MM.1S (cell line): ENCODE measurements around the gene TANGO2.

Experiments used
- EZH2 ChIP-seq: fragments of 300-600 bp; sonication (generic); optimal IDR thresholded peaks from 2 replicates; pipeline ENCODE3; 2017; ENCODE audit warnings: low read depth, mild to moderate bottlenecking, antibody characterized with exemption, low read length, mixed read lengths
- EZH2phosphoT487 ChIP-seq: fragments of 300-600 bp; sonication (generic); IDR thresholded peaks from 2 replicates; pipeline ENCODE4 v1.6.1; 2018; ENCODE audit warnings: antibody characterized with exemption, low read length
- TF ChIP-seq, protein P1 (sequence below): fragments of 300-600 bp; sonication (generic); IDR thresholded peaks from 2 replicates; pipeline ENCODE4 v1.5.1; 2016; ENCODE audit warnings: antibody characterized with exemption, low read length, mixed read lengths

- TF ChIP-seq, protein P1, sequence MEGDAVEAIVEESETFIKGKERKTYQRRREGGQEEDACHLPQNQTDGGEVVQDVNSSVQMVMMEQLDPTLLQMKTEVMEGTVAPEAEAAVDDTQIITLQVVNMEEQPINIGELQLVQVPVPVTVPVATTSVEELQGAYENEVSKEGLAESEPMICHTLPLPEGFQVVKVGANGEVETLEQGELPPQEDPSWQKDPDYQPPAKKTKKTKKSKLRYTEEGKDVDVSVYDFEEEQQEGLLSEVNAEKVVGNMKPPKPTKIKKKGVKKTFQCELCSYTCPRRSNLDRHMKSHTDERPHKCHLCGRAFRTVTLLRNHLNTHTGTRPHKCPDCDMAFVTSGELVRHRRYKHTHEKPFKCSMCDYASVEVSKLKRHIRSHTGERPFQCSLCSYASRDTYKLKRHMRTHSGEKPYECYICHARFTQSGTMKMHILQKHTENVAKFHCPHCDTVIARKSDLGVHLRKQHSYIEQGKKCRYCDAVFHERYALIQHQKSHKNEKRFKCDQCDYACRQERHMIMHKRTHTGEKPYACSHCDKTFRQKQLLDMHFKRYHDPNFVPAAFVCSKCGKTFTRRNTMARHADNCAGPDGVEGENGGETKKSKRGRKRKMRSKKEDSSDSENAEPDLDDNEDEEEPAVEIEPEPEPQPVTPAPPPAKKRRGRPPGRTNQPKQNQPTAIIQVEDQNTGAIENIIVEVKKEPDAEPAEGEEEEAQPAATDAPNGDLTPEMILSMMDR, result no peak
- TF ChIP-seq EZH2phosphoT487 (no peak), EZH2 (no peak)
Observed at GRCh38 chr22:20068640-20069039, 47.7 kb downstream of the TANGO2 start.
